Panc1 (cell line): ENCODE measurements around the gene TBC1D13. TPM values are rescaled to one million over a fixed set of nuclear protein-coding genes. Genes with fewer than 3 reads are reported as not detected.

Experiments used
- ATAC-seq: fragments of 200-7000 bp; cut with Tn5 transposase; 2 replicates; pipeline ENCODE4 v1.9.1; 2020; ENCODE audit warnings: mild to moderate bottlenecking, moderate library complexity
- BruUV-seq: library from RNA; stranded (reverse); fragments of 400-500 nt; replicated peaks from 2 replicates; lab custom pipeline; 2021; lab: Mats Ljungman, UMichigan
- CTCF ChIA-PET: fragments of 300-600 bp; sonication (Branson Sonifier 250); formaldehyde crosslinking; loops from one replicate; lab custom pipeline; 2022; ENCODE audit warnings: antibody characterized with exemption; lab: Charles Lee
- POLR2A ChIA-PET: fragments of 300-600 bp; sonication (Branson Sonifier 250); formaldehyde crosslinking; loops from one replicate; lab custom pipeline; 2022; ENCODE audit warnings: antibody characterized with exemption; lab: Charles Lee
- DNase-seq: peaks from one replicate; pipeline ENCODE4 v3.0.0-alpha.2; 2010; ENCODE audit warnings: low read depth, low spot score
- H3K27ac ChIP-seq: 2 replicates; pipeline ENCODE4 v1.5.1; 2011; ENCODE audit warnings: mild to moderate bottlenecking, low read length, inconsistent platforms
- H3K27me3 ChIP-seq: fragments of 200-500 bp; sonication (Bioruptor generic); 2 replicates; pipeline ENCODE4 v1.6.0; 2014; ENCODE audit warnings: low read length, inconsistent platforms; ENCODE audit not compliant: control insufficient read depth, insufficient read depth
- H3K36me3 ChIP-seq: fragments of 200-500 bp; sonication (Bioruptor generic); 2 replicates; pipeline ENCODE4 v1.5.1; 2014; ENCODE audit warnings: inconsistent platforms, mild to moderate bottlenecking, low read length, moderate library complexity; ENCODE audit not compliant: control insufficient read depth, insufficient read depth
- H3K4me1 ChIP-seq: 2 replicates; pipeline ENCODE4 v1.5.1; 2011; ENCODE audit warnings: inconsistent platforms, mild to moderate bottlenecking, low read length, moderate library complexity; ENCODE audit not compliant: control insufficient read depth, insufficient read depth
- H3K4me3 ChIP-seq, 2 experiments: 2 replicates each; pipeline ENCODE4 v1.5.1; 2011 to 2012; ENCODE audit warnings: low read depth in 2 of 2, low read length in 2 of 2, mild to moderate bottlenecking in 2 of 2, inconsistent platforms in 1 of 2, moderate library complexity in 1 of 2
- H3K9me3 ChIP-seq: fragments of 200-500 bp; sonication (Bioruptor generic); 2 replicates; pipeline ENCODE4 v1.5.1; 2014; ENCODE audit warnings: low read depth, mild to moderate bottlenecking, inconsistent platforms, low read length, moderate library complexity; ENCODE audit not compliant: control insufficient read depth, insufficient read depth
- POLR2AphosphoS5 ChIP-seq: IDR thresholded peaks from 2 replicates; pipeline ENCODE4 v1.6.1; 2012; ENCODE audit warnings: mild to moderate bottlenecking, low read depth, low read length, moderate library complexity
- SIN3A ChIP-seq: IDR thresholded peaks from 2 replicates; pipeline ENCODE4 v1.6.1; 2012; ENCODE audit warnings: low read depth, mild to moderate bottlenecking, low read length, moderate library complexity, borderline replicate concordance; ENCODE audit not compliant: insufficient read depth
- TCF7L2 ChIP-seq: IDR thresholded peaks from 2 replicates; pipeline ENCODE4 v1.6.1; 2011; ENCODE audit warnings: mild to moderate bottlenecking, low read depth, low read length, inconsistent platforms
- in situ Hi-C: cut with HindIII; loops from 2 replicates; pipeline ENCODE4 v1.10.0; 2016; ENCODE audit warnings: low sequenced_read_pairs, low pct_unique_long_range_greater_than_20kb
- intact Hi-C: fragments of 100-400 bp; cut with micrococcal nuclease; formaldehyde crosslinking; loops from one replicate; pipeline ENCODE4 v1.10.0; 2022; ENCODE audit not compliant: unreplicated experiment
- total RNA-seq: library from RNA; stranded (reverse); gene quantifications from one replicate; pipeline ENCODE4 v1.2.1, GENCODE V29; 2021; ENCODE audit not compliant: unreplicated experiment
- TF ChIP-seq, protein P1 (sequence below): fragments of 450-650 bp; IDR thresholded peaks from 2 replicates; pipeline ENCODE4 v1.5.1; 2017; ENCODE audit warnings: mild to moderate bottlenecking
- TF ChIP-seq, protein P2 (sequence below), 2 experiments: IDR thresholded peaks; 2 replicates each; pipeline ENCODE4 v1.6.1; 2011 to 2012; ENCODE audit warnings: low read depth in 2 of 2, control low read depth in 1 of 2, low read length in 1 of 2, mild to moderate bottlenecking in 1 of 2, moderate library complexity in 1 of 2; ENCODE audit not compliant: insufficient read depth in 1 of 2

The TBC1D13 gene
- total RNA-seq, 1 experiment from 2014 or later: 21.3 TPM

DNA sequence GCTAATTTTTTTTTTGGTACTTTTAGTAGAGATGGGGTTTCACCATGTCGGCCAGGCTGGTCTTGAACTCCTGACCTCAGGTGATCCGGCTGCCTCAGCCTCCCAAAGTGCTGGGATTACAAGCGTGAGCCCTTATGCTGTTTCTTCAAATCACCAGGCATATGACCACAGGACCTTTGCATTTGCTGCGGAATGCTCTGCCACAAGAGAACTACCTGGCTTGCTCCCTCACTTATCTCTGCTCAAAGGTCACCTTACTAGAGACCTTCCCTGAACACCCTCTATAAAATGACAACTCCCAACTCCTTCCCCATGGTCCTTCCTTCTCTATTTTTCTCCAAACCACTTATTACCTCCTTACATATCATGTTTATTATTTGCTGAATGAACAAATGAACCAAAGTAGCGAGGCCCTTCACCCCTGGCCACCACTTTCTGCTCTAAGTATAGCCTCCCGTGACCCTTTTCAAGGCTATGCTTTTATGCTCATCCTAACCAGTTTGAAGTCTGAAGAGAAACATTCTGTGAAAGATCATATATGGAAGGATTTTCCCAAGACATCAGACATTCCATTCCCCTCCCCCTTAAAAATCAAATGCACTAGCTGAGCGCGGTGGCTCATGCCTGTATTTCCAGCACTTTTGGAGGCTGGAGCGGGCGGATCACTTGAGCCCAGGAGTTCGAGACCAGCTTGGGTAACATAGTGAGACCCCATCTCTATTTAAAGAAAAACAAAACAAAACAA lies 16.6 kb upstream of the TBC1D13 start:
- Histone ChIP-seq H3K4me3 (peak overlapping the region; percentile 68 to 86), H3K4me1 (no peaks in the 10 kb centered on the region), H3K9me3 (no peaks in the 10 kb centered on the region), H3K27ac (no peak overlapping the region; the same call in 1 of the 2 replicates), H3K27me3 (no peaks in the 10 kb centered on the region), H3K36me3 (no peaks in the 10 kb centered on the region)
- no peak for TF ChIP-seq TCF7L2
- TF ChIP-seq, protein P1, sequence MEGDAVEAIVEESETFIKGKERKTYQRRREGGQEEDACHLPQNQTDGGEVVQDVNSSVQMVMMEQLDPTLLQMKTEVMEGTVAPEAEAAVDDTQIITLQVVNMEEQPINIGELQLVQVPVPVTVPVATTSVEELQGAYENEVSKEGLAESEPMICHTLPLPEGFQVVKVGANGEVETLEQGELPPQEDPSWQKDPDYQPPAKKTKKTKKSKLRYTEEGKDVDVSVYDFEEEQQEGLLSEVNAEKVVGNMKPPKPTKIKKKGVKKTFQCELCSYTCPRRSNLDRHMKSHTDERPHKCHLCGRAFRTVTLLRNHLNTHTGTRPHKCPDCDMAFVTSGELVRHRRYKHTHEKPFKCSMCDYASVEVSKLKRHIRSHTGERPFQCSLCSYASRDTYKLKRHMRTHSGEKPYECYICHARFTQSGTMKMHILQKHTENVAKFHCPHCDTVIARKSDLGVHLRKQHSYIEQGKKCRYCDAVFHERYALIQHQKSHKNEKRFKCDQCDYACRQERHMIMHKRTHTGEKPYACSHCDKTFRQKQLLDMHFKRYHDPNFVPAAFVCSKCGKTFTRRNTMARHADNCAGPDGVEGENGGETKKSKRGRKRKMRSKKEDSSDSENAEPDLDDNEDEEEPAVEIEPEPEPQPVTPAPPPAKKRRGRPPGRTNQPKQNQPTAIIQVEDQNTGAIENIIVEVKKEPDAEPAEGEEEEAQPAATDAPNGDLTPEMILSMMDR: no peak
- TF ChIP-seq, protein P2, sequence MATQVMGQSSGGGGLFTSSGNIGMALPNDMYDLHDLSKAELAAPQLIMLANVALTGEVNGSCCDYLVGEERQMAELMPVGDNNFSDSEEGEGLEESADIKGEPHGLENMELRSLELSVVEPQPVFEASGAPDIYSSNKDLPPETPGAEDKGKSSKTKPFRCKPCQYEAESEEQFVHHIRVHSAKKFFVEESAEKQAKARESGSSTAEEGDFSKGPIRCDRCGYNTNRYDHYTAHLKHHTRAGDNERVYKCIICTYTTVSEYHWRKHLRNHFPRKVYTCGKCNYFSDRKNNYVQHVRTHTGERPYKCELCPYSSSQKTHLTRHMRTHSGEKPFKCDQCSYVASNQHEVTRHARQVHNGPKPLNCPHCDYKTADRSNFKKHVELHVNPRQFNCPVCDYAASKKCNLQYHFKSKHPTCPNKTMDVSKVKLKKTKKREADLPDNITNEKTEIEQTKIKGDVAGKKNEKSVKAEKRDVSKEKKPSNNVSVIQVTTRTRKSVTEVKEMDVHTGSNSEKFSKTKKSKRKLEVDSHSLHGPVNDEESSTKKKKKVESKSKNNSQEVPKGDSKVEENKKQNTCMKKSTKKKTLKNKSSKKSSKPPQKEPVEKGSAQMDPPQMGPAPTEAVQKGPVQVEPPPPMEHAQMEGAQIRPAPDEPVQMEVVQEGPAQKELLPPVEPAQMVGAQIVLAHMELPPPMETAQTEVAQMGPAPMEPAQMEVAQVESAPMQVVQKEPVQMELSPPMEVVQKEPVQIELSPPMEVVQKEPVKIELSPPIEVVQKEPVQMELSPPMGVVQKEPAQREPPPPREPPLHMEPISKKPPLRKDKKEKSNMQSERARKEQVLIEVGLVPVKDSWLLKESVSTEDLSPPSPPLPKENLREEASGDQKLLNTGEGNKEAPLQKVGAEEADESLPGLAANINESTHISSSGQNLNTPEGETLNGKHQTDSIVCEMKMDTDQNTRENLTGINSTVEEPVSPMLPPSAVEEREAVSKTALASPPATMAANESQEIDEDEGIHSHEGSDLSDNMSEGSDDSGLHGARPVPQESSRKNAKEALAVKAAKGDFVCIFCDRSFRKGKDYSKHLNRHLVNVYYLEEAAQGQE (IDR thresholded peaks at IDR 0.05; ENCODE audit: insufficient read depth in 1 of 2, low read depth in 2 of 2, low read length in 1 of 2): no peak
- intact Hi-C loops (no loop called here), in situ Hi-C loops (no loop called here)
- DNase-seq (no peak), ATAC-seq (no peak)
- ChIA-PET CTCF (interaction anchor here (0.5 kb wide), 1 partner anchor 107 kb away, joined by 3 read pairs; no protein-coding TSS in a partner anchor), POLR2A (interaction anchor here (0.6 kb wide), 1 partner anchor 407 kb away, joined by 3 read pairs; no protein-coding TSS in a partner anchor)
- TSS peak; percentile 80 for BruUV-seq

DNA sequence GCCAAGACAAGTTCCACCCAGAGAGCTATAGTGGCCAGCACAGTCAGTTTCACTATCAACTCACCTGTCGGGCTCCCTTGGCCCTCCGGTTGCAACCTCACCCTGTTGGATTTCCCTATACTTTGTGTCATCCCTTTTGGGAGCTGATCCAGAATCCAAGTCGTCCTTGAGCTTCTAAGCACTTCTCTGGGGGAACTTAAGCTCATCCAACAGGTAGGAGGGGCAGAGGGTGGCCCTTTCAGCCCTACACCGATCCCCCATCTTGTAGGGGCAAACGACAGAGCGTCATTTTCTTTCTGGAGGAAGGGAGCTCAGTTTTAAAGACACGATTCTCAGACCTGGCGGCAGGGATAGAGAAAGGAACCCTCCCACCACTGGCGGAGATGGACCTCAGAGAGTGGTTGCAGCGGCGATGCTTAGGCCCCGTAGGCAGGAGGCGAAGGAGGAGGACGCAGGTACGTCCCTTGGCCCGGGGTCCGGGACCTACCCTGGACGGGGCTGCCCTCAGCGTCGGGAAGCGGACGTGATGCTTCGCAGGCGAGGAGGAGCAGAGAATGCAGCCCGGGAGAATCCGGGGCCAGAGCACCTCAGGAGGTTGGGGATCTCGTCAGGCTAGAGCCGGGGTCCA lies 15.8 kb upstream of the TBC1D13 start:
- in situ Hi-C loops: no loop called here
- ATAC-seq (peak; percentile 56), DNase-seq (no peak)
- no peaks in the 10 kb centered on the region for H3K4me1 ChIP-seq
- H3K27me3 ChIP-seq: no peaks in the 10 kb centered on the region
- H3K27ac ChIP-seq: peak overlapping the region; percentile 65
- H3K9me3 ChIP-seq: no peaks in the 10 kb centered on the region
- POLR2A ChIA-PET: interaction anchor here (0.6 kb wide), 1 partner anchor 408 kb away, joined by 3 read pairs; no protein-coding TSS in a partner anchor
- no peaks in the 10 kb centered on the region for H3K36me3 ChIP-seq
- TF ChIP-seq, protein P1: no peak
- TF ChIP-seq SIN3A (no peak), TCF7L2 (no peak), POLR2AphosphoS5 (no peak)
- TF ChIP-seq, protein P2 (IDR thresholded peaks at IDR 0.05; ENCODE audit: insufficient read depth in 1 of 2, low read depth in 2 of 2, low read length in 1 of 2): no peak
- CTCF ChIA-PET: interaction anchor here (0.5 kb wide), 2 partner anchors 38 to 108 kb away, joined by 3 read pairs; no protein-coding TSS in a partner anchor
- peak overlapping the region; percentile 68 to 86 for H3K4me3 ChIP-seq
- intact Hi-C loops: no loop called here
- no TSS peak for BruUV-seq
